ENCODE measurements around the gene GUCY1A2.

GUCY1A2 gene

DNA sequence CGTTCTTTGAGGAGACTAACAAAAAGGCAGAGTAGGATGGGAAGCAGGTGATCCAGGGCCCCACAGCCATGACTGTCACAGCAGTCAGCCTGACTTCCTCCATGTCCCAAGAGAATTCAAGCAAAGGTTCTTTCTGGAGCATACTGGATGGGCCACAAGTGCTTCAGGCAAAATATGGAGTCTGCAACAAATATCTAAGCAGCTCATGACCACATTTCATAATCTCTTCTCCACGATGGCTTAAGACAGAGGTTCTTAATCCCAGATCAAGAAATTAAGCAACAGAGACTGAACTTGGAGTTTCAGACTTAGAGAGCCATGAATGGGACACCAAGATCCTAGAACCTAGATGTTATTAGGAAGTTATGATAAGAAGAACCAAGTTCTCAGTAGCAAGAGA lies 31.6 kb downstream of the GUCY1A2 start:
- no peak overlapping the region for H3K27ac ChIP-seq (replicated peaks; ENCODE audit: low read length)
- no peak overlapping the region for H2BK5ac ChIP-seq (ENCODE audit: low read length)

DNA sequence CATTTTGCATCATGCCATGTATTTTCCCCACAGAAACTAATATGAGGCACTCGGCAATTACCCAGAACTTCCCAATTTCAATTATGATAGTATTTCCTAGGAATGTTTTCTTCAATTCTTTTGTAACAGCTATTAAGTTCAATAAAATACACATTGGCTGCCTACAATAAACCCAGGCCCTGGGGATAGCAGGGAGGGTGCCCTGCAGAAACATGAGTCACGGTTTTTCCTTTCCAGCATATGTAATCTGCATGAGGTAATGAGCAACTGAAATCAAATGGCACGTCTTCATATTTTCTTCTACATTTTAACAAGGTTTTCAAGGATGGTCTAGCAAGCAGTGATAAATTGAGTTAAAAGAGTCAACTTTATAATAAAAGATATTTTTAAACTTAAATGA lies 32.0 kb downstream of the GUCY1A2 start:
- H3K4ac ChIP-seq (ENCODE audit: low read length): no peak overlapping the region
- H3K9ac ChIP-seq (ENCODE audit: low read depth, low read length, poor library complexity): no peak overlapping the region
- H2BK15ac ChIP-seq (ENCODE audit: low read length): no peak overlapping the region
- no peak overlapping the region for H3K14ac ChIP-seq (ENCODE audit: low read length)
- no peaks in the 10 kb centered on the region for H3K79me1 ChIP-seq (ENCODE audit: low read depth, low read length)
- no peak overlapping the region for H2AFZ ChIP-seq (ENCODE audit: low read length)
- no peak overlapping the region for H2BK120ac ChIP-seq (ENCODE audit: low read depth, low read length)
- H4K8ac ChIP-seq (ENCODE audit: low read depth, low read length): no peak overlapping the region
- peaks cover 2 to 16% of the 10 kb centered on the region in 2 donors for H3K4me1 ChIP-seq (ENCODE audit: control insufficient read depth in 2 of 2, insufficient read depth in 1 of 2, low read depth in 1 of 2, low read length in 2 of 2)
- H2BK5ac ChIP-seq (ENCODE audit: low read length): no peak overlapping the region
- H2AK5ac ChIP-seq (ENCODE audit: low read depth, low read length): no peak overlapping the region
- H3K4me3 ChIP-seq (ENCODE audit: low read length in 2 of 2): no peak overlapping the region
- H3K18ac ChIP-seq (ENCODE audit: low read length): no peak overlapping the region
- DNase-seq (ENCODE audit: low spot score): no peak
- H3K23ac ChIP-seq (ENCODE audit: low read depth, low read length, poor library complexity): no peak overlapping the region
- H3K27me3 ChIP-seq (ENCODE audit: control insufficient read depth in 3 of 3, insufficient read depth in 3 of 3, low read depth in 1 of 3, low read length in 3 of 3): no peaks in the 10 kb centered on the region
- peaks cover 0 to 3% of the 10 kb centered on the region in 2 donors for H3K9me3 ChIP-seq (replicated peaks in 1 of 2; ENCODE audit: control insufficient read depth in 2 of 2, insufficient read depth in 1 of 2, low read depth in 1 of 2, low read length in 2 of 2)
- H4K91ac ChIP-seq (ENCODE audit: low read depth, low read length, poor library complexity): no peak overlapping the region
- no peak overlapping the region for H2BK12ac ChIP-seq (ENCODE audit: low read length)
- H3K36me3 ChIP-seq (replicated peaks in 1 of 2; ENCODE audit: control insufficient read depth in 2 of 2, insufficient read depth in 2 of 2, low read length in 2 of 2): no peaks in the 10 kb centered on the region
- no peak overlapping the region for H3K4me2 ChIP-seq (ENCODE audit: insufficient read depth, low read length, poor library complexity, severe bottlenecking)
- no peak overlapping the region for H3K27ac ChIP-seq (replicated peaks; ENCODE audit: low read length)
- no CpG with 5 or more reads among the region's 3 CpGs for WGBS, 2 donors (ENCODE audit: extremely low coverage in 2 of 2, insufficient read length in 2 of 2, insufficient replicate concordance in 1 of 2)

More for the DNA sequence above, 31.6 kb downstream of the GUCY1A2 start:
- DNase-seq (ENCODE audit: low spot score): no peak
- no CpG with 5 or more reads among the region's 2 CpGs for WGBS, 2 donors (ENCODE audit: extremely low coverage in 2 of 2, insufficient read length in 2 of 2, insufficient replicate concordance in 1 of 2)
- Histone ChIP-seq H3K4ac (ENCODE audit: low read length) (no peak overlapping the region), H2BK120ac (ENCODE audit: low read depth, low read length) (no peak overlapping the region), H2AK5ac (ENCODE audit: low read depth, low read length) (no peak overlapping the region), H3K4me1 (ENCODE audit: control insufficient read depth in 2 of 2, insufficient read depth in 1 of 2, low read depth in 1 of 2, low read length in 2 of 2) (peaks cover 2 to 16% of the 10 kb centered on the region in 2 donors), H4K91ac (ENCODE audit: low read depth, low read length, poor library complexity) (no peak overlapping the region), H3K79me1 (ENCODE audit: low read depth, low read length) (no peaks in the 10 kb centered on the region), H3K36me3 (replicated peaks in 1 of 2; ENCODE audit: control insufficient read depth in 2 of 2, insufficient read depth in 2 of 2, low read length in 2 of 2) (no peaks in the 10 kb centered on the region), H3K14ac (ENCODE audit: low read length) (no peak overlapping the region), H4K8ac (ENCODE audit: low read depth, low read length) (no peak overlapping the region), H3K27me3 (ENCODE audit: control insufficient read depth in 3 of 3, insufficient read depth in 3 of 3, low read depth in 1 of 3, low read length in 3 of 3) (no peaks in the 10 kb centered on the region), H3K4me2 (ENCODE audit: insufficient read depth, low read length, poor library complexity, severe bottlenecking) (no peak overlapping the region), H2BK12ac (ENCODE audit: low read length) (no peak overlapping the region), H2BK15ac (ENCODE audit: low read length) (no peak overlapping the region), H3K9me3 (replicated peaks in 1 of 2; ENCODE audit: control insufficient read depth in 2 of 2, insufficient read depth in 1 of 2, low read depth in 1 of 2, low read length in 2 of 2) (peaks cover 0 to 3% of the 10 kb centered on the region in 2 donors), H3K23ac (ENCODE audit: low read depth, low read length, poor library complexity) (no peak overlapping the region), H3K18ac (ENCODE audit: low read length) (no peak overlapping the region), H2AFZ (ENCODE audit: low read length) (no peak overlapping the region), H3K9ac (ENCODE audit: low read depth, low read length, poor library complexity) (no peak overlapping the region), H3K4me3 (ENCODE audit: low read length in 2 of 2) (no peak overlapping the region)

DNA sequence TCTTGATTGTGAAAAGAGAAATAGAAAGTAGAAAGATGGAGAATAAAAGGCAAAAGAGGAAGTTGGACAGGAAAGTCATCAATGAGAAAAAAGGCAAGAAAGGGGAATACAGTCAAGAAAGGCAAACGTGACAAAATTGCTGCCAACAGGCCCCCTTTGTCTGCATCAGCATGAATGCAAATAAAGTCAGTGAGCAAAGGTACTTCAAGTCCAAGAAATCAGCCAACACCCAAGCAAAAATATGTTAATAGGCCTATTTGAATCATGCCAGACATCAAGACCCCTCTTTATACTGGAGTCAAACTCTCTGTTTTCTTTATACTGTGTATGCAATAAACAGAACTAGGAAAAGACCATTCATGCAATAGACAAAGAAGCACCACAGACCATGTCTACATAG lies 34.3 kb downstream of the GUCY1A2 start:
- Histone ChIP-seq H2BK120ac (ENCODE audit: low read depth, low read length) (no peak overlapping the region), H2AK5ac (ENCODE audit: low read depth, low read length) (no peak overlapping the region), H3K9ac (ENCODE audit: low read depth, low read length, poor library complexity) (no peak overlapping the region)

DNA sequence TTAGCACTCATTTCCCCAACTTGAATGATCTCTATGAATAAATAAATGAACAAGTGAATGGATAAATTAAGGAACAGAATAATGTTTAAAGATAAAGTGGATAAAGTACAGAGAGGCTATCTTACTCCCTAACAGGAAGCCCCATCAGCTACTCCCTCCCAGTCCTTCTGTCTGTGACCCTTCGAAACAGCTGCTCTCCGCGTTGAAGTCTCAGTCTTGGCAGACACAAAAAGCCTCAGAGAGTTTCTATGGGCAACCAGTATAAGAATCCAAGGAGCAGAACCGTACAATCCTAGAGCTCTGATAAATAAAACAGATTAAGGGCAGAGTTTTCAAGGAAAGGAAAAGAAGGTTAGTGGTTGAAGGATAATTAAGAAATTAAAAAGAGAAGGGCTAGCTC lies 35.0 kb downstream of the GUCY1A2 start:
- Histone ChIP-seq H2BK120ac (ENCODE audit: low read depth, low read length) (no peak overlapping the region), H2BK12ac (ENCODE audit: low read length) (no peak overlapping the region), H2AK5ac (ENCODE audit: low read depth, low read length) (no peak overlapping the region), H3K23ac (ENCODE audit: low read depth, low read length, poor library complexity) (no peak overlapping the region), H2BK5ac (ENCODE audit: low read length) (no peak overlapping the region), H3K9ac (ENCODE audit: low read depth, low read length, poor library complexity) (no peak overlapping the region), H3K4me3 (ENCODE audit: low read length in 2 of 2) (no peak overlapping the region), H4K8ac (ENCODE audit: low read depth, low read length) (no peak overlapping the region), H2AFZ (ENCODE audit: low read length) (peak overlapping the region; percentile 2), H2BK15ac (ENCODE audit: low read length) (no peak overlapping the region), H3K79me1 (ENCODE audit: low read depth, low read length) (no peaks in the 10 kb centered on the region), H3K4me1 (ENCODE audit: control insufficient read depth in 2 of 2, insufficient read depth in 1 of 2, low read depth in 1 of 2, low read length in 2 of 2) (peaks cover 7 to 17% of the 10 kb centered on the region in 2 donors), H3K4ac (ENCODE audit: low read length) (no peak overlapping the region), H3K9me3 (replicated peaks in 1 of 2; ENCODE audit: control insufficient read depth in 2 of 2, insufficient read depth in 1 of 2, low read depth in 1 of 2, low read length in 2 of 2) (peaks cover 0 to 3% of the 10 kb centered on the region in 2 donors), H3K27ac (replicated peaks; ENCODE audit: low read length) (no peak overlapping the region), H3K36me3 (replicated peaks in 1 of 2; ENCODE audit: control insufficient read depth in 2 of 2, insufficient read depth in 2 of 2, low read length in 2 of 2) (peaks cover 0 to under 1% of the 10 kb centered on the region in 2 donors), H3K27me3 (ENCODE audit: control insufficient read depth in 3 of 3, insufficient read depth in 3 of 3, low read depth in 1 of 3, low read length in 3 of 3) (no peaks in the 10 kb centered on the region), H3K18ac (ENCODE audit: low read length) (no peak overlapping the region), H4K91ac (ENCODE audit: low read depth, low read length, poor library complexity) (no peak overlapping the region), H3K14ac (ENCODE audit: low read length) (no peak overlapping the region), H3K4me2 (ENCODE audit: insufficient read depth, low read length, poor library complexity, severe bottlenecking) (no peak overlapping the region)
- DNase-seq (ENCODE audit: low spot score): no peak
- WGBS, 2 donors (ENCODE audit: extremely low coverage in 2 of 2, insufficient read length in 2 of 2, insufficient replicate concordance in 1 of 2): no CpG with 5 or more reads among the region's 4 CpGs

More for the DNA sequence above, 34.3 kb downstream of the GUCY1A2 start:
- peak overlapping the region; percentile 48 for H2AFZ ChIP-seq (ENCODE audit: low read length)
- no peak overlapping the region for H3K27ac ChIP-seq (replicated peaks; ENCODE audit: low read length)
- H3K4me2 ChIP-seq (ENCODE audit: insufficient read depth, low read length, poor library complexity, severe bottlenecking): no peak overlapping the region
- no peak overlapping the region for H4K91ac ChIP-seq (ENCODE audit: low read depth, low read length, poor library complexity)
- no peak overlapping the region for H4K8ac ChIP-seq (ENCODE audit: low read depth, low read length)
- no peak overlapping the region for H2BK12ac ChIP-seq (ENCODE audit: low read length)
- no peak overlapping the region for H2BK15ac ChIP-seq (ENCODE audit: low read length)
- H3K79me1 ChIP-seq (ENCODE audit: low read depth, low read length): no peaks in the 10 kb centered on the region
- H3K4me3 ChIP-seq (ENCODE audit: low read length in 2 of 2): no peak overlapping the region
- H3K18ac ChIP-seq (ENCODE audit: low read length): no peak overlapping the region
- H3K23ac ChIP-seq (ENCODE audit: low read depth, low read length, poor library complexity): no peak overlapping the region
- peaks cover 7 to 20% of the 10 kb centered on the region in 2 donors for H3K4me1 ChIP-seq (ENCODE audit: control insufficient read depth in 2 of 2, insufficient read depth in 1 of 2, low read depth in 1 of 2, low read length in 2 of 2)
- no peak overlapping the region for H3K4ac ChIP-seq (ENCODE audit: low read length)
- no peak overlapping the region for H2BK5ac ChIP-seq (ENCODE audit: low read length)
- no peak for DNase-seq (ENCODE audit: low spot score)
- no peak overlapping the region for H3K14ac ChIP-seq (ENCODE audit: low read length)
- no peaks in the 10 kb centered on the region for H3K36me3 ChIP-seq (replicated peaks in 1 of 2; ENCODE audit: control insufficient read depth in 2 of 2, insufficient read depth in 2 of 2, low read length in 2 of 2)
- WGBS, 2 donors (ENCODE audit: extremely low coverage in 2 of 2, insufficient read length in 2 of 2, insufficient replicate concordance in 1 of 2): no CpG with 5 or more reads among the region's 1 CpG
- H3K27me3 ChIP-seq (ENCODE audit: control insufficient read depth in 3 of 3, insufficient read depth in 3 of 3, low read depth in 1 of 3, low read length in 3 of 3): no peaks in the 10 kb centered on the region
- H3K9me3 ChIP-seq (replicated peaks in 1 of 2; ENCODE audit: control insufficient read depth in 2 of 2, insufficient read depth in 1 of 2, low read depth in 1 of 2, low read length in 2 of 2): peaks cover 0 to 3% of the 10 kb centered on the region in 2 donors
